Spleen (tissue), 11 donors: ENCODE results near the gene OR2D2. TPM values are rescaled to one million over a fixed set of nuclear protein-coding genes. Genes with fewer than 3 reads are reported as not detected.
"Not testable (repeated sequence)": the region's sequence is repeated elsewhere in the genome, so short reads cannot be mapped to it uniquely, and the experiment has no call there.

Experiments
- DNase-seq: peaks from one replicate; pipeline ENCODE4 v3.0.0-alpha.2; 2020
- H3K27ac ChIP-seq, 8 donors: fragments of 200-600 bp; sonication (generic) in 7 of 8; 1 replicate in 4 of 8; 2 replicates in 4 of 8; pipeline versions ENCODE4 v1.5.0 to v1.8.0; 2016 to 2021; ENCODE audit warnings: inconsistent platforms in 4 of 8, mild to moderate bottlenecking in 4 of 8, moderate library complexity in 1 of 8
- H3K27me3 ChIP-seq, 7 donors: fragments of 200-600 bp; sonication (generic) in 6 of 7; replicated peaks in 1 of 7; 1 replicate in 4 of 7; 2 replicates in 3 of 7; pipeline versions ENCODE4 v1.5.0 to v1.8.0; 2016 to 2021; ENCODE audit warnings: inconsistent platforms in 3 of 7, mild to moderate bottlenecking in 1 of 7
- H3K36me3 ChIP-seq, 6 donors: fragments of 200-600 bp; sonication (generic) in 5 of 6; 1 replicate in 4 of 6; 2 replicates in 2 of 6; pipeline versions ENCODE4 v1.5.0 to v1.8.0; 2016 to 2021; ENCODE audit warnings: inconsistent platforms in 2 of 6
- H3K4me1 ChIP-seq, 6 donors: fragments of 200-600 bp; sonication (generic) in 5 of 6; 1 replicate in 3 of 6; 2 replicates in 3 of 6; pipeline versions ENCODE4 v1.5.0 to v1.8.0; 2016 to 2021; ENCODE audit warnings: inconsistent platforms in 3 of 6
- H3K4me3 ChIP-seq, 8 donors: fragments of 200-600 bp; sonication (generic) in 7 of 8; 1 replicate in 4 of 8; 2 replicates in 4 of 8; pipeline versions ENCODE4 v1.5.0 to v1.8.0; 2016 to 2021; ENCODE audit warnings: inconsistent platforms in 4 of 8, mild to moderate bottlenecking in 4 of 8, moderate library complexity in 2 of 8
- H3K9me3 ChIP-seq, 8 donors: fragments of 200-600 bp; sonication (generic) in 7 of 8; 1 replicate in 4 of 8; 2 replicates in 4 of 8; pipeline versions ENCODE4 v1.5.0 to v1.8.0; 2016 to 2021; ENCODE audit warnings: inconsistent platforms in 4 of 8
- CTCF ChIP-seq, 11 experiments: fragments of 200-600 bp in 7 of 11; fragments of 450-650 bp in 4 of 11; sonication (generic) in 4 of 11; IDR thresholded peaks in 8 of 11; conservative IDR thresholded peaks in 3 of 11; 1 replicate in 7 of 11; 2 replicates in 4 of 11; pipeline versions ENCODE4 v1.4.0 to v1.8.0; 2016 to 2021; ENCODE audit warnings: antibody characterized with exemption in 11 of 11, inconsistent platforms in 4 of 11, mild to moderate bottlenecking in 1 of 11
- POLR2A ChIP-seq, 3 donors: fragments of 450-650 bp; IDR thresholded peaks; one replicate each; pipeline ENCODE4 v1.5.1; 2017; ENCODE audit warnings: antibody characterized with exemption in 3 of 3, mild to moderate bottlenecking in 1 of 3
- POLR2AphosphoS5 ChIP-seq, 3 donors: sonication (generic); formaldehyde crosslinking; IDR thresholded peaks; one replicate each; pipeline ENCODE4 v1.5.1; 2017; ENCODE audit warnings: antibody characterized with exemption in 3 of 3
- WGBS, 5 donors: extraction: QIAGEN DNeasy Blood & Tissue Kit in 3 of 5; methylation state at CpG; one replicate each; pipeline versions ENCODE4 v1.1.5 to v1.1.7; 2013 to 2018; 5-methylcytosine and 5-hydroxymethylcytosine counted together
- intact Hi-C: fragments of 100-400 bp; cut with DNase I; formaldehyde crosslinking; loops from one replicate; pipeline ENCODE4 v1.15.0; 2023; ENCODE audit warnings: low total_unique reads
- polyA plus RNA-seq, 3 donors: library from polyadenylated mRNA; stranded (reverse); fragments of 200-250 nt; gene quantifications; one replicate each; pipeline ENCODE4 v1.2.1, GENCODE V29; 2013
- total RNA-seq, 7 donors: library from RNA; depleted of rRNA in 3 of 7; stranded (reverse); fragments of >200 nt in 3 of 7; fragmentation: NEBNext Ultra II Directional in 4 of 7; extraction: Animal tissue kit (Norgen Biotek cat#: 25700) in 4 of 7; gene quantifications; one replicate each; pipeline versions ENCODE4 v1.1.0 to v1.2.1, GENCODE V29; 2016 to 2021
- donor health status: healthy with polysubstance abuse.
- donor health status: DM: no; HTN: no; CAD: no; lungs with moderate emphysema.
- donor health status: DM: no; HTN: no; CAD: no.
- donor health status: Bipolar disorder and iron deficiency.
- donor health status: healthy.
- donor health status: DM: no; HTN: no; CAD: no.
- donor health status: DM: yes; HTN: yes; CAD: no.

The OR2D2 gene
- total and polyA plus RNA-seq, 10 donors = 0.43 to 0.94 (median 0.58) TPM; not detected in 6

GRCh38 chr11:6855971-6856541 lies 36.2 kb downstream of the OR2D2 start:
- intact Hi-C loops = no loop called here
- H3K4me3 ChIP-seq = no peak overlapping the region
- WGBS, 5 donors = 65 to 89% (median 77%) methylated on average over 1 of the region's 1 CpG
- DNase-seq = no peak
- H3K27me3 ChIP-seq = no peaks in the 10 kb centered on the region
- no peaks in the 10 kb centered on the region for H3K36me3 ChIP-seq
- H3K4me1 ChIP-seq = no peaks in the 10 kb centered on the region
- H3K27ac ChIP-seq = no peak overlapping the region
- TF ChIP-seq POLR2AphosphoS5 (IDR thresholded peaks at IDR 0.05) (no peak), POLR2A (IDR thresholded peaks at IDR 0.05) (no peak), CTCF (IDR thresholded peaks at IDR 0.05 in 8 of 11, conservative IDR thresholded peaks at IDR 0.05 in 3 of 11) (no peak)
- H3K9me3 ChIP-seq = peaks cover 0 to 30% (median 22%) of the 10 kb centered on the region in 8 donors

DNA sequence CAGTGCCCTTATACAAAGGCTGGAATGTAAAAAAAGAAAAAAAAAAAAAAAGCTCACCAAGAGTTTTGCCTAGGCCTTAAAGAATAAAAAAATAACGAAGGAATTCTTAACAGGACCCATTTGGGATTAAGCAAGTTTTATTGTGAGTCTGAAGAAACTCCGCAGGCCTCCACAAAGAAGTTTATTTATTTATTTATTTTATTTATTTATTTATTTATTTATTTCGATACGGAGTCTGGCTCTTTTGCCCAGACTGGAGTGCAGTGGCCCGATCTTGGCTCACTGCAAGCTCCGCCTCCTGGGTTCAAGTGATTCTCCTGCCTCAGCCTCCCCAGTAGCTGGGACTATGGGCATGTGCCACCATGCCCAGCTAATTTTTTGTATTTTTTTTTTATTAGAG lies 37.5 kb downstream of the OR2D2 start:
- intact Hi-C loops, DNase-seq, H3K27me3 ChIP-seq, H3K4me1 ChIP-seq, H3K27ac ChIP-seq, H3K36me3 ChIP-seq, H3K4me3 ChIP-seq: not testable (repeated sequence)
- 92 to 97% (median 95%) methylated on average over 6 of the region's 6 CpGs for WGBS, 5 donors
- peaks cover 0 to 30% (median 22%) of the 10 kb centered on the region in 8 donors for H3K9me3 ChIP-seq

DNA sequence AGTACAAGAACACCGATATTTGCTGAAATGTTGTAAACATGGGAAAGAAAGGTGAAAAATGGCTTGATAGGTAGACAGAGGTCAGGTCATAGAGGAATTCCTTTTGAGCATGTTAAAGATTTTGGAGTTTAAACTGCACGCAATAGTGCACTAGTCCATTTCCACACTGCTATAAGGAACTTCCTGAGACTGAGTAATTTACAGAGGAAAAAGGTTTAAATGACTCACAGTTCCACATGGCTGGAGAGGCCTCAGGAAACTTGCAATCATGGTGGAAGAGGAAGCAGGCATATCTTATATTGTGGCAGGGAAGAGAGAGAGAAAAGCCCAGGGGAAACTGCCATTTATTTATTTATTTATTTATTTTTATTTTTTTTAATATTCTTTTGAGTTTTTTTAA lies 41.8 kb downstream of the OR2D2 start:
- Histone ChIP-seq H3K4me3 (no peak overlapping the region), H3K4me1 (no peaks in the 10 kb centered on the region), H3K9me3 (peaks cover 0 to 30% (median 22%) of the 10 kb centered on the region in 8 donors), H3K27me3 (no peaks in the 10 kb centered on the region), H3K36me3 (no peaks in the 10 kb centered on the region), H3K27ac (no peak overlapping the region)
- 56 to 78% (median 76%) methylated on average over 2 of the region's 2 CpGs for WGBS, 5 donors
- TF ChIP-seq POLR2AphosphoS5 (IDR thresholded peaks at IDR 0.05) = no peak
- no peak for TF ChIP-seq CTCF (IDR thresholded peaks at IDR 0.05 in 8 of 11, conservative IDR thresholded peaks at IDR 0.05 in 3 of 11)
- no peak for TF ChIP-seq POLR2A (IDR thresholded peaks at IDR 0.05)
- DNase-seq = no peak
- intact Hi-C loops = no loop called here

GRCh38 chr11:6845383-6845782 lies 46.9 kb downstream of the OR2D2 start, which contains the start of gene OR10A5:
OR10A5 (plus strand) TSS chr11:6845683; CDS start chr11:6845683, 0 bp downstream.
- peaks cover 0 to 7% (median 0%) of the 10 kb centered on the region in 8 donors for H3K9me3 ChIP-seq
- 67 to 85% (median 77%) methylated on average over 3 of the region's 3 CpGs for WGBS, 5 donors
- no peak within 1 kb of the TSS for H3K27ac ChIP-seq
- no peak for DNase-seq
- intact Hi-C loops = no loop called here
- H3K4me1 ChIP-seq = no peaks in the 10 kb centered on the region
- H3K36me3 ChIP-seq = no peaks in the 10 kb centered on the region
- H3K27me3 ChIP-seq = no peaks in the 10 kb centered on the region
- no peak for TF ChIP-seq POLR2A (IDR thresholded peaks at IDR 0.05)
- TF ChIP-seq CTCF (IDR thresholded peaks at IDR 0.05 in 8 of 11, conservative IDR thresholded peaks at IDR 0.05 in 3 of 11) = no peak
- no peak for TF ChIP-seq POLR2AphosphoS5 (IDR thresholded peaks at IDR 0.05)
- H3K4me3 ChIP-seq = no peak within 1 kb of the TSS
